HFF-Myc (cell line): ENCODE results near the gene ANKRD23.
"Not testable (repeated sequence)": the region's sequence is repeated elsewhere in the genome, so short reads cannot be mapped to it uniquely, and the experiment has no call there.

ENCODE experiments used
- DNase-seq: peaks from one replicate; pipeline ENCODE4 v3.0.0-alpha.2; 2011; ENCODE audit warnings: low read depth; ENCODE audit errors: extremely low read depth
- H3K4me3 ChIP-seq: replicated peaks from 2 replicates; pipeline ENCODE4 v1.5.1; 2011; ENCODE audit warnings: low read depth, mild to moderate bottlenecking, control low read depth, low read length
- CTCF ChIP-seq: IDR thresholded peaks from 2 replicates; pipeline ENCODE4 v1.5.1; 2012; ENCODE audit warnings: mild to moderate bottlenecking, low read depth, low read length, control low read depth; ENCODE audit errors: missing control alignments

ANKRD23 gene

GRCh38 chr2:96800061-96801004 is 43.5 kb downstream of the ANKRD23 start:
- TF ChIP-seq CTCF = no peak
- H3K4me3 ChIP-seq = no peak overlapping the region
- no peak for DNase-seq

DNA sequence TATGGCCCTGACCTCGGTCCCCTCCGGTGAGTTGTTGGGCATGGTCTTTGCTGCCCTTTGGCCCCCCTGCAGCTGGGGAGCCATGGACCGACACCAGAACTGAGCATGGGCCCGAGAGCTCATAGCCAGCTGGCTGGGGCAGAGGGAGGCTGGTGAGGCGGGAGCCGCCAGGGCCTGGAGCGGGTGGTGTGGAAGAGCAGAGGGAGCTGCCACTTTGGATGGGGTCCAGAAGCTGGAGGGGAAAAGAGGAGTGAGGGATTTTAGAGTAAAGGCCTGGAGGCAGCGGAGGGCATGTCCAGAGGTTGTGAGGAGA is 44.2 kb downstream of the ANKRD23 start:
- TF ChIP-seq CTCF = no peak
- no peak overlapping the region for H3K4me3 ChIP-seq
- DNase-seq = no peak

DNA sequence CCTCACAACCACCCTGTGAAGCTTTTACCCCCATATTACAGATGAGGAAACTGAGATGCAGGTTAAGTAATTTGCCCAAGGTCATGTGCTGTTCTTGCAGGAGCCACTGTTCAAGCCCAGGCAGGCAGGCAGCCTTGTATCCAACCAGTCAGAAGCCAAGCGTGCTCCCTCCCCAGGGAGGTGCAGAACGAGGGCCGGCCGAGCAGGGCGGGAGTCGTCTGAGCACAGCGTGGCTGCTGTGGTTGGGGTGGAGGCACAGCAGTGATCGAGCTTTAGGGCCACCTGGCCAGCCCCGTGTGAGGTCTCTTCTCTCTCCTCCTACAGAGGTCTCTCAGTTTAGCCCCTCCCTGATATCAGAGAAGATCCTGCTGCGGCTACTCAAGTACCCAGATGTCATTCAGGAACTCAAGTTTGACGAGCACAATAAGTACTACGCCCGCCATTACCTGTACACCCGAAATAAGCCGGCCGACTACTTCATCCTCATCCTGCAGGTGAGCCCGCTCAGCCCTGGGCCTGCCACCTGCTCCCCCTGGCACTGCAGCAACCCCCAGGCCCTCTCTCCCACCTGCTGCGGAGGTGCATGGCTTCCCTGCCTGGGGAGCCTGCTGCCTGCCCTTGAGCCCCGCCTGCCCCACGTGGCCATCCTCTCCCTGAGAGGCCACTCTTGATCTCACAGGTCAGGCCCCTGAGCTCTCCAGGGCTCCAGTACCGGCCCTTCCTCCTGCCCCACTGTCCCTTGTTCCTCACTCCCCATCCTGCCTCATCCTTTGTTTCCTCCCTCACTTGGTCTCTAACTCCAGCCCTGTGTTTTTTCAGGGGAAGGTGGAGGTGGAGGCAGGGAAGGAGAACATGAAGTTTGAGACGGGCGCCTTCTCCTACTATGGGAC is 44.8 kb downstream of the ANKRD23 start:
- no peak for TF ChIP-seq CTCF
- DNase-seq = no peak

GRCh38 chr2:96797066-96797625 is 46.7 kb downstream of the ANKRD23 start:
- no peak overlapping the region for H3K4me3 ChIP-seq
- TF ChIP-seq CTCF = no peak
- no peak for DNase-seq

More for the DNA sequence above, 44.8 kb downstream of the ANKRD23 start:
- H3K4me3 ChIP-seq = no peak overlapping the region

DNA sequence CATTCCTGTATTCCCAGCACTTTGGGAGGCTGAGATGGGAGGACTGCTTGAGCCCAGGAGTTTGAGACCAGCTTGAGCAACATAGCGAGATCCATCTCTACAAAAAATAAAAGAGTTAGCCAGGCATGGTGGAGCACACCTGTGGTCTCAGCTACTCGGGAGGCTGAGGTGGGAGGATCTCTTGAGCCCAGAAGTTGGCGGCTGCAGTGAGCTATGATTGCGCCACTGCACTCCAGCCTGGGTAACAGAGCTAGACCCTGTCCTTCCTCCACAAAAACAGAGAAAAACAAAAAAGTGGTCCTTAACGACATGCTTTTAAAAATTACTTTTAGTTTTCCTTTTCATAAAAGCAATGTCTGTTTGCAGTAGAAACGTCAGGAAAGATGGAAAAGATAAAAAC is 47.3 kb downstream of the ANKRD23 start:
- H3K4me3 ChIP-seq, DNase-seq: not testable (repeated sequence)

- TF ChIP-seq CTCF = no peak
- DNase-seq = no peak
- no peak overlapping the region for H3K4me3 ChIP-seq
Observed at GRCh38 chr2:96795076-96795475, 48.7 kb downstream of the ANKRD23 start.
